CD14-positive monocyte (primary cell): ENCODE results near the gene CBX3. TPM values are rescaled to one million over a fixed set of nuclear protein-coding genes. Genes with fewer than 3 reads are reported as not detected.
"Not testable (repeated sequence)": the region's sequence is repeated elsewhere in the genome, so short reads cannot be mapped to it uniquely, and the experiment has no call there.

ENCODE experiments used
- DNase-seq, 3 donors: peaks; one replicate each; pipeline ENCODE4 v3.0.0-alpha.2; 2011 to 2022
- H2AFZ ChIP-seq: 2 replicates; pipeline ENCODE4 v1.6.0; 2012; ENCODE audit warnings: mild to moderate bottlenecking, low read depth, low read length, inconsistent platforms; ENCODE audit not compliant: insufficient read depth, poor library complexity, severe bottlenecking
- H3K27ac ChIP-seq, 2 donors: 1 replicate in 1 of 2; 2 replicates in 1 of 2; pipeline ENCODE4 v1.5.1; 2012 to 2013; ENCODE audit warnings: low read length in 2 of 2, control low read depth in 1 of 2, inconsistent platforms in 1 of 2, low read depth in 1 of 2, mild to moderate bottlenecking in 1 of 2
- H3K27me3 ChIP-seq, 2 donors: one replicate each; pipeline versions ENCODE4 v1.6.0 to v1.6.1; 2011 to 2013; ENCODE audit warnings: low read length in 2 of 2; ENCODE audit not compliant: control insufficient read depth in 2 of 2, insufficient read depth in 2 of 2
- H3K36me3 ChIP-seq, 2 donors: replicated peaks in 1 of 2; 1 replicate in 1 of 2; 2 replicates in 1 of 2; pipeline versions ENCODE4 v1.5.1 to v1.6.1; 2012 to 2013; ENCODE audit warnings: low read length in 2 of 2, control low read depth in 1 of 2, inconsistent platforms in 1 of 2, mild to moderate bottlenecking in 1 of 2; ENCODE audit not compliant: insufficient read depth in 2 of 2, control insufficient read depth in 1 of 2
- H3K4me1 ChIP-seq, 2 donors: 1 replicate in 1 of 2; 2 replicates in 1 of 2; pipeline versions ENCODE4 v1.5.1 to v1.6.1; 2012 to 2013; ENCODE audit warnings: low read length in 2 of 2, control low read depth in 1 of 2, inconsistent platforms in 1 of 2, mild to moderate bottlenecking in 1 of 2, moderate library complexity in 1 of 2; ENCODE audit not compliant: insufficient read depth in 2 of 2, control insufficient read depth in 1 of 2
- H3K4me2 ChIP-seq: replicated peaks from 2 replicates; pipeline ENCODE3; 2012; ENCODE audit warnings: low read length, moderate library complexity, mild to moderate bottlenecking; ENCODE audit not compliant: poor library complexity, severe bottlenecking; ENCODE audit errors: extremely low read depth
- H3K4me3 ChIP-seq, 3 experiments: fragments of 200-600 bp in 1 of 3; sonication (generic) in 1 of 3; replicated peaks in 1 of 3; 1 replicate in 2 of 3; 2 replicates in 1 of 3; pipeline ENCODE4 v1.5.1; 2011 to 2013; ENCODE audit warnings: low read length in 3 of 3, mild to moderate bottlenecking in 3 of 3, control low read depth in 2 of 3, low read depth in 2 of 3, inconsistent platforms in 1 of 3, moderate library complexity in 1 of 3
- H3K79me2 ChIP-seq: 2 replicates; pipeline ENCODE4 v1.6.0; 2012; ENCODE audit warnings: mild to moderate bottlenecking, control low read depth, inconsistent platforms, low read length, moderate library complexity; ENCODE audit not compliant: insufficient read depth
- H3K9ac ChIP-seq: 2 replicates; pipeline ENCODE4 v1.6.0; 2017; ENCODE audit warnings: low read length, mild to moderate bottlenecking; ENCODE audit not compliant: insufficient read depth, poor library complexity, severe bottlenecking
- H3K9me3 ChIP-seq, 2 donors: replicated peaks in 1 of 2; 1 replicate in 1 of 2; 2 replicates in 1 of 2; pipeline versions ENCODE4 v1.5.1 to v1.6.1; 2012 to 2013; ENCODE audit warnings: low read length in 2 of 2, control low read depth in 1 of 2; ENCODE audit not compliant: control insufficient read depth in 1 of 2, insufficient read depth in 1 of 2
- H4K20me1 ChIP-seq: 2 replicates; pipeline ENCODE4 v1.6.0; 2012; ENCODE audit warnings: mild to moderate bottlenecking, low read length, control low read depth, moderate library complexity; ENCODE audit not compliant: insufficient read depth
- H3K27ac Mint-ChIP-seq, 7 donors: one replicate each; pipeline ENCODE4 v1.8.0; 2020; ENCODE audit warnings: mild to moderate bottlenecking in 7 of 7, mixed read lengths in 7 of 7, moderate library complexity in 6 of 7, inconsistent platforms in 2 of 7
- H3K27me3 Mint-ChIP-seq, 3 donors: one replicate each; pipeline ENCODE4 v1.8.0; 2021 to 2022; ENCODE audit warnings: low read depth in 3 of 3, mild to moderate bottlenecking in 3 of 3, mixed read lengths in 3 of 3, moderate library complexity in 3 of 3, inconsistent platforms in 1 of 3
- H3K36me3 Mint-ChIP-seq, 2 donors: one replicate each; pipeline ENCODE4 v1.8.0; 2020; ENCODE audit warnings: mixed read lengths in 2 of 2, inconsistent platforms in 1 of 2, mild to moderate bottlenecking in 1 of 2
- H3K4me1 Mint-ChIP-seq: one replicate; pipeline ENCODE4 v1.8.0; 2020; ENCODE audit warnings: mild to moderate bottlenecking, mixed read lengths
- H3K4me3 Mint-ChIP-seq, 2 donors: one replicate each; pipeline ENCODE4 v1.8.0; 2020; ENCODE audit warnings: mild to moderate bottlenecking in 2 of 2, mixed read lengths in 2 of 2, moderate library complexity in 1 of 2
- H3K9me3 Mint-ChIP-seq, 7 donors: one replicate each; pipeline ENCODE4 v1.8.0; 2020 to 2022; ENCODE audit warnings: mixed read lengths in 7 of 7, mild to moderate bottlenecking in 6 of 7, moderate library complexity in 6 of 7, inconsistent platforms in 2 of 7
- whole genome bisulfite sequencing: methylation state at CpG from one replicate; pipeline ENCODE4 v1.1.5; 2013; ENCODE audit warnings: missing lambda C conversion rate; ENCODE audit not compliant: insufficient coverage; 5-methylcytosine and 5-hydroxymethylcytosine counted together
- intact Hi-C, 2 donors: fragments of 100-400 bp; cut with micrococcal nuclease; formaldehyde crosslinking; loops; one replicate each; pipeline versions ENCODE4 v1.15.0 to v1.15.1; 2023
- polyA plus RNA-seq, 3 donors: library from polyadenylated mRNA; depleted of rRNA in 1 of 3; unstranded in 2 of 3; stranded (reverse) in 1 of 3; fragments of 300-500 nt in 2 of 3; fragments of >200 nt in 1 of 3; fragmentation: Illumina TruSeq in 2 of 3; gene quantifications; 1 replicate in 2 of 3; 2 replicates in 1 of 3; pipeline ENCODE4 v1.2.3, GENCODE V29; 2012 to 2021
- TF ChIP-seq, protein P1 (sequence below): fragments of 200-600 bp; IDR thresholded peaks from one replicate; pipeline ENCODE4 v1.8.0; 2022; ENCODE audit warnings: antibody characterized with exemption, mild to moderate bottlenecking

Gene CBX3
- polyA plus RNA-seq, 3 donors, result 48.1 to 78.1 (median 63.7) TPM

DNA sequence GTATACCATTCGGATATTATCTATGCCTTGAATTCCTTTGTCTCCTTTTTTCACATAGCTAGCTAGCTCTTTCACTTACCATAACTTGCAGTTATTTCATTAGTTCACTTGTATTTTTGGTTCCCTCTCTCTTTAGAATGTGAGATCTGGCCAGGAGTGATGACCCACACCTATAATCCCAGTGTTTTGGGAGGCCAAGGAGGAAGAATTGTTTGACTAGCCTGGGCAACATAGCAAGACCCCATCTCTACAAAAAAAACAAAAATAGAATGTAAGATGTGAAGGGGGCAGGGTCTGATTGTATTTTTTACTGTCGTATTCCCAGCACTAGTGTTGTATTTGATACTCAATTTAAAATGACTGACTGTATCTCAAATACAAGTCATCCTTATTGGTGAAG, 29.9 kb upstream of the CBX3 start:
- intact Hi-C loops, result no loop called here
- Histone ChIP-seq H2AFZ (no peak overlapping the region), H3K27me3 (no peaks in the 10 kb centered on the region), H3K9me3 (no peaks in the 10 kb centered on the region), H3K36me3 (peaks cover 0 to 3% of the 10 kb centered on the region in 2 donors), H3K4me3 (no peak overlapping the region), H3K79me2 (no peaks in the 10 kb centered on the region), H3K4me1 (peaks cover 0 to 5% of the 10 kb centered on the region in 2 donors), H3K27ac (no peak overlapping the region), H3K9ac (no peak overlapping the region), H3K4me2 (no peak overlapping the region), H4K20me1 (no peaks in the 10 kb centered on the region)
- H3K4me1 Mint-ChIP-seq, result peaks cover 6% of the 10 kb centered on the region
- H3K4me3 Mint-ChIP-seq, result no peak overlapping the region
- no peak overlapping the region for H3K27ac Mint-ChIP-seq
- no peak for DNase-seq
- WGBS, result no CpG with 5 or more reads among the region's 2 CpGs
- peaks cover 0 to 2% (median 0%) of the 10 kb centered on the region in 3 donors for H3K27me3 Mint-ChIP-seq
- peaks cover 0 to 9% (median 2%) of the 10 kb centered on the region in 7 donors for H3K9me3 Mint-ChIP-seq
- TF ChIP-seq, protein P1, sequence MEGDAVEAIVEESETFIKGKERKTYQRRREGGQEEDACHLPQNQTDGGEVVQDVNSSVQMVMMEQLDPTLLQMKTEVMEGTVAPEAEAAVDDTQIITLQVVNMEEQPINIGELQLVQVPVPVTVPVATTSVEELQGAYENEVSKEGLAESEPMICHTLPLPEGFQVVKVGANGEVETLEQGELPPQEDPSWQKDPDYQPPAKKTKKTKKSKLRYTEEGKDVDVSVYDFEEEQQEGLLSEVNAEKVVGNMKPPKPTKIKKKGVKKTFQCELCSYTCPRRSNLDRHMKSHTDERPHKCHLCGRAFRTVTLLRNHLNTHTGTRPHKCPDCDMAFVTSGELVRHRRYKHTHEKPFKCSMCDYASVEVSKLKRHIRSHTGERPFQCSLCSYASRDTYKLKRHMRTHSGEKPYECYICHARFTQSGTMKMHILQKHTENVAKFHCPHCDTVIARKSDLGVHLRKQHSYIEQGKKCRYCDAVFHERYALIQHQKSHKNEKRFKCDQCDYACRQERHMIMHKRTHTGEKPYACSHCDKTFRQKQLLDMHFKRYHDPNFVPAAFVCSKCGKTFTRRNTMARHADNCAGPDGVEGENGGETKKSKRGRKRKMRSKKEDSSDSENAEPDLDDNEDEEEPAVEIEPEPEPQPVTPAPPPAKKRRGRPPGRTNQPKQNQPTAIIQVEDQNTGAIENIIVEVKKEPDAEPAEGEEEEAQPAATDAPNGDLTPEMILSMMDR, result no peak
- peaks cover 2 to 9% of the 10 kb centered on the region in 2 donors for H3K36me3 Mint-ChIP-seq

DNA sequence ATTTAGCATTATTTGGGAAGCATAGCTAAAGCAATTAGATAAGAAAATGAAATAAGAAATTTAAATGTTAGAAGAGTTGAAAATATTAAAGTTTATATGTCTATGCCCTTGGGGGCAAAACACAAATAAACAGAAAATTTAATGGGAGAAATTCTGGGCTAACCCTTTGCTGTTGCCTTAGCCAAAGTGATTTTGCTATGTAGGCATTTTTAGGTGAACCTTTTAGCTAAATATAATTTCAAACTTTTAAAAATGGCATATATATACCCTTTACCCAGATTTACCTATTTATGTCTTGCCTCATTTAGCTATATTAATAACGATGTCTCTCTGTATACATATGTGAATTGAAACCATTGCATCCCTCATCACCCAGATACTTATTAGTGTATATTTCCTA, 29.5 kb upstream of the CBX3 start:
- H3K27ac Mint-ChIP-seq, result no peak overlapping the region
- H3K9me3 ChIP-seq, result no peaks in the 10 kb centered on the region
- H3K27me3 Mint-ChIP-seq, result peaks cover 0 to 2% (median 0%) of the 10 kb centered on the region in 3 donors
- H3K4me1 Mint-ChIP-seq, result peaks cover 2% of the 10 kb centered on the region
- no peak overlapping the region for H3K27ac ChIP-seq
- no peak overlapping the region for H2AFZ ChIP-seq
- no peak overlapping the region for H3K4me3 ChIP-seq
- H3K36me3 Mint-ChIP-seq, result peaks cover 2 to 9% of the 10 kb centered on the region in 2 donors
- intact Hi-C loops, result no loop called here
- no peak overlapping the region for H3K4me2 ChIP-seq
- peaks cover 0 to under 1% of the 10 kb centered on the region in 2 donors for H3K4me1 ChIP-seq
- DNase-seq, result no peak
- H3K4me3 Mint-ChIP-seq, result no peak overlapping the region
- no peaks in the 10 kb centered on the region for H4K20me1 ChIP-seq
- no peak overlapping the region for H3K9ac ChIP-seq
- H3K9me3 Mint-ChIP-seq, result peaks cover 0 to 9% (median 2%) of the 10 kb centered on the region in 7 donors
- WGBS, result no CpG with 5 or more reads among the region's 1 CpG
- TF ChIP-seq, protein P1, result no peak
- no peaks in the 10 kb centered on the region for H3K27me3 ChIP-seq
- H3K36me3 ChIP-seq, result peaks cover 0 to 3% of the 10 kb centered on the region in 2 donors
- no peaks in the 10 kb centered on the region for H3K79me2 ChIP-seq

- H3K36me3 ChIP-seq, H3K27ac Mint-ChIP-seq, DNase-seq, H3K9me3 Mint-ChIP-seq, H3K27me3 Mint-ChIP-seq, H3K4me1 Mint-ChIP-seq, H2AFZ ChIP-seq, H3K4me3 ChIP-seq, H3K36me3 Mint-ChIP-seq, H3K4me3 Mint-ChIP-seq, H3K4me1 ChIP-seq, H3K9me3 ChIP-seq, H3K27me3 ChIP-seq, H3K4me2 ChIP-seq, H3K27ac ChIP-seq, intact Hi-C loops, H4K20me1 ChIP-seq, H3K79me2 ChIP-seq, H3K9ac ChIP-seq: not testable (repeated sequence)
- no CpG with 5 or more reads among the region's 4 CpGs for WGBS
Measured at GRCh38 chr7:26175903-26176302, 25.6 kb upstream of the CBX3 start.
